GM23338 (cell line): ENCODE results near the gene ZNF692. TPM values are rescaled to one million over a fixed set of nuclear protein-coding genes. Genes with fewer than 3 reads are reported as not detected.

Experiments
- ATAC-seq: fragments of 200-7000 bp; cut with Tn5 transposase; 3 replicates; pipeline ENCODE4 v1.9.1; 2020
- DNase-seq: peaks from one replicate; pipeline ENCODE4 v3.0.0-alpha.2; 2015; ENCODE audit warnings: low spot score
- H2AFZ ChIP-seq: fragments of 200-600 bp; sonication (generic); 2 replicates; pipeline ENCODE4 v1.8.0; 2016; ENCODE audit warnings: antibody characterized with exemption, mild to moderate bottlenecking, moderate library complexity
- H3F3A ChIP-seq: fragments of 200-600 bp; sonication (generic); replicated peaks from 2 replicates; pipeline ENCODE4 v1.8.0; 2017; ENCODE audit warnings: antibody characterized with exemption, mixed run types, low read depth
- H3K27ac ChIP-seq: fragments of 200-600 bp; sonication (generic); 2 replicates; pipeline ENCODE4 v1.6.1; 2016; ENCODE audit warnings: low read depth
- H3K27me3 ChIP-seq: fragments of 200-600 bp; sonication (generic); 2 replicates; pipeline ENCODE4 v1.8.0; 2016; ENCODE audit warnings: mild to moderate bottlenecking, mixed run types, moderate library complexity; ENCODE audit not compliant: insufficient read depth
- H3K36me3 ChIP-seq: fragments of 200-600 bp; sonication (generic); 2 replicates; pipeline ENCODE4 v1.8.0; 2016; ENCODE audit warnings: mild to moderate bottlenecking; ENCODE audit not compliant: insufficient read depth
- H3K4me1 ChIP-seq: fragments of 200-600 bp; sonication (generic); 2 replicates; pipeline ENCODE4 v1.8.0; 2016; ENCODE audit warnings: mild to moderate bottlenecking, moderate library complexity; ENCODE audit not compliant: insufficient read depth
- H3K4me2 ChIP-seq: fragments of 200-600 bp; sonication (generic); 2 replicates; pipeline ENCODE4 v1.7.1; 2017; ENCODE audit warnings: mixed run types
- H3K4me3 ChIP-seq: fragments of 200-600 bp; sonication (generic); 2 replicates; pipeline ENCODE4 v1.6.1; 2016; ENCODE audit warnings: mixed run types
- H3K79me2 ChIP-seq: fragments of 200-600 bp; sonication (generic); replicated peaks from 2 replicates; pipeline ENCODE4 v1.8.0; 2017; ENCODE audit warnings: mild to moderate bottlenecking; ENCODE audit not compliant: insufficient read depth
- H3K9me2 ChIP-seq: fragments of 200-600 bp; sonication (generic); 2 replicates; pipeline ENCODE4 v1.8.0; 2017; ENCODE audit not compliant: insufficient read depth
- H4K20me1 ChIP-seq: fragments of 200-600 bp; sonication (generic); replicated peaks from 2 replicates; pipeline ENCODE4 v1.8.0; 2017; ENCODE audit warnings: mild to moderate bottlenecking; ENCODE audit not compliant: insufficient read depth
- H3K27ac Mint-ChIP-seq: 2 replicates; pipeline ENCODE4 v1.8.0; 2020; ENCODE audit warnings: inconsistent platforms, mild to moderate bottlenecking, moderate library complexity, mixed read lengths
- H3K27me3 Mint-ChIP-seq: 3 replicates; pipeline ENCODE4 v1.8.0; 2022; ENCODE audit warnings: low read depth, mild to moderate bottlenecking, moderate library complexity, mixed read lengths, inconsistent platforms; ENCODE audit not compliant: insufficient read depth, poor library complexity
- H3K36me3 Mint-ChIP-seq: 3 replicates; pipeline ENCODE4 v1.8.0; 2021; ENCODE audit warnings: low read depth, mild to moderate bottlenecking, inconsistent platforms, moderate library complexity, mixed read lengths
- H3K4me1 Mint-ChIP-seq: 3 replicates; pipeline ENCODE4 v1.8.0; 2020; ENCODE audit warnings: mild to moderate bottlenecking, inconsistent platforms, mixed read lengths
- H3K4me3 Mint-ChIP-seq: 3 replicates; pipeline ENCODE4 v1.8.0; 2021; ENCODE audit warnings: moderate library complexity, mild to moderate bottlenecking, inconsistent platforms, mixed read lengths
- H3K9me3 Mint-ChIP-seq: 3 replicates; pipeline ENCODE4 v1.8.0; 2020; ENCODE audit warnings: moderate library complexity, mild to moderate bottlenecking, inconsistent platforms, mixed read lengths
- ETS1 ChIP-seq: IDR thresholded peaks from 2 replicates; pipeline ENCODE4 v1.6.1; 2016; ENCODE audit warnings: antibody characterized with exemption
- EZH2 ChIP-seq: fragments of 200-600 bp; sonication (generic); IDR thresholded peaks from one replicate; pipeline ENCODE4 v1.8.0; 2017; ENCODE audit warnings: antibody characterized with exemption, mild to moderate bottlenecking, low read depth; ENCODE audit not compliant: unreplicated experiment
- JUNB ChIP-seq: IDR thresholded peaks from one replicate; pipeline ENCODE4 v1.6.1; 2016; ENCODE audit warnings: antibody characterized with exemption; ENCODE audit not compliant: unreplicated experiment
- NANOG ChIP-seq: IDR thresholded peaks from 2 replicates; pipeline ENCODE4 v1.6.1; 2016; ENCODE audit warnings: antibody characterized with exemption, borderline replicate concordance
- POLR2AphosphoS5 ChIP-seq: IDR thresholded peaks from 2 replicates; pipeline ENCODE4 v1.6.1; 2016; ENCODE audit warnings: antibody characterized with exemption, low read depth
- STAT1 ChIP-seq: IDR thresholded peaks from one replicate; pipeline ENCODE4 v1.6.1; 2016; ENCODE audit warnings: antibody characterized with exemption; ENCODE audit not compliant: unreplicated experiment
- ZNF462 ChIP-seq: fragments of 250-450 bp; sonication (Bioruptor Pico); IDR thresholded peaks from 2 replicates; pipeline ENCODE4 v1.5.0; 2020; ENCODE audit warnings: mild to moderate bottlenecking, moderate library complexity
- polyA plus RNA-seq: library from polyadenylated mRNA; unstranded; fragments of >200 nt; fragmentation: Nextera tagmentation; extraction: Ambion mirVana; gene quantifications from 2 replicates; pipeline ENCODE4 v1.2.1, GENCODE V29; 2016
- total RNA-seq: library from RNA; depleted of rRNA; stranded (reverse); fragments of >200 nt; shearing (Covaris generic); gene quantifications from 2 replicates; pipeline ENCODE4 v1.2.3, GENCODE V29; 2014

Gene ZNF692
- total and polyA plus RNA-seq, 2 experiments from 2014 or later = 41.2 to 57.1 TPM

- H3K9me3 Mint-ChIP-seq = no peaks in the 10 kb centered on the region; the same call in 2 of the 3 replicates
- no peak for ATAC-seq
- no peaks in the 10 kb centered on the region for H3K9me2 ChIP-seq
- no peaks in the 10 kb centered on the region for H3K27me3 ChIP-seq
- peaks cover 32% of the 10 kb centered on the region for H3K4me1 Mint-ChIP-seq
- DNase-seq = no peak
- no peak overlapping the region for H3K4me2 ChIP-seq
- 0 out of 2 replicates have a peak overlapping the region, but pooled peaks have one; percentile 44 for H3K27ac Mint-ChIP-seq
- H3K36me3 ChIP-seq = peaks cover 6% of the 10 kb centered on the region; the same call in 1 of the 2 replicates
- peaks cover 66% of the 10 kb centered on the region for H3K36me3 Mint-ChIP-seq
- H3K4me3 ChIP-seq = no peak overlapping the region
- TF ChIP-seq JUNB = no peak
- no peak for TF ChIP-seq STAT1
- no peak for TF ChIP-seq EZH2
- TF ChIP-seq ETS1 = no peak
- TF ChIP-seq POLR2AphosphoS5 = no peak
- no peak for TF ChIP-seq NANOG
- no peak for TF ChIP-seq ZNF462
- H2AFZ ChIP-seq = no peak overlapping the region
- peaks cover 28% of the 10 kb centered on the region for H3K79me2 ChIP-seq
- H4K20me1 ChIP-seq = peaks cover 4% of the 10 kb centered on the region
- no peaks in the 10 kb centered on the region for H3F3A ChIP-seq
- H3K27me3 Mint-ChIP-seq = peaks cover 7% of the 10 kb centered on the region
- H3K4me1 ChIP-seq = 0 out of 2 replicates have a peak, but pooled peaks cover 5% of the 10 kb centered on the region
- no peak overlapping the region for H3K27ac ChIP-seq
- H3K4me3 Mint-ChIP-seq = no peak overlapping the region; the same call in 2 of the 3 replicates
Observed at GRCh38 chr1:248816042-248816851, 42.6 kb downstream of the ZNF692 start.
